Activated T-helper 1 cell treated with anti-CD3 and anti-CD28 coated beads, Interleukin-12 subunit alpha, Interleukin-12 subunit beta, Interleukin-2, Interleukin-4 antibody, amounts not matched to agents 30 ng/mL and 10 ng/mL and 1 ng/mL, durations not matched to agents 14 hours and 24 hours and 36 hours (primary cell): ENCODE results near the gene JPT2. TPM values are rescaled to one million over a fixed set of nuclear protein-coding genes. Genes with fewer than 3 reads are reported as not detected.

Experiments
- DNase-seq: peaks from one replicate; pipeline ENCODE4 v3.0.0; 2021; ENCODE audit warnings: low spot score
- H3K27ac Mint-ChIP-seq: one replicate; pipeline ENCODE4 v1.8.0; 2021; ENCODE audit warnings: mild to moderate bottlenecking, mixed read lengths
- H3K27me3 Mint-ChIP-seq: one replicate; pipeline ENCODE4 v1.8.0; 2022; ENCODE audit warnings: mild to moderate bottlenecking, moderate library complexity, mixed read lengths; ENCODE audit not compliant: insufficient read depth
- H3K36me3 Mint-ChIP-seq: one replicate; pipeline ENCODE4 v1.8.0; 2021; ENCODE audit warnings: low read depth, mixed read lengths
- H3K4me1 Mint-ChIP-seq: one replicate; pipeline ENCODE4 v1.8.0; 2021; ENCODE audit warnings: low read depth, mixed read lengths
- H3K4me3 Mint-ChIP-seq: one replicate; pipeline ENCODE4 v1.8.0; 2021; ENCODE audit warnings: mild to moderate bottlenecking, moderate library complexity, mixed read lengths
- H3K9me3 Mint-ChIP-seq: one replicate; pipeline ENCODE4 v1.8.0; 2021; ENCODE audit warnings: mixed read lengths
- intact Hi-C: fragments of 100-400 bp; cut with micrococcal nuclease; formaldehyde crosslinking; loops from one replicate; pipeline ENCODE4 v1.15.1; 2024
- total RNA-seq: library from RNA; stranded (reverse); gene quantifications from 2 replicates; pipeline ENCODE4 v1.2.3, GENCODE V29; 2022

JPT2 gene, protein sequence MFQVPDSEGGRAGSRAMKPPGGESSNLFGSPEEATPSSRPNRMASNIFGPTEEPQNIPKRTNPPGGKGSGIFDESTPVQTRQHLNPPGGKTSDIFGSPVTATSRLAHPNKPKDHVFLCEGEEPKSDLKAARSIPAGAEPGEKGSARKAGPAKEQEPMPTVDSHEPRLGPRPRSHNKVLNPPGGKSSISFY
- total RNA-seq: 106 and 119 TPM in 2 replicates

GRCh38 chr16:1677942-1678499 is at the start of gene JPT2:
Gene JPT2 (plus strand): TSS chr16:1678279. CDS start chr16:1678313, 34 bp downstream.
- Mint-ChIP-seq H3K27ac (peak within 1 kb of the TSS; percentile 91), H3K9me3 (no peaks in the 10 kb centered on the region), H3K4me1 (peaks cover 32% of the 10 kb centered on the region), H3K27me3 (no peaks in the 10 kb centered on the region), H3K36me3 (peaks cover 21% of the 10 kb centered on the region), H3K4me3 (peak within 1 kb of the TSS; percentile 92)
- DNase-seq: peak; percentile 96
- intact Hi-C loops: loop anchor here (1.0 to 2.0 kb wide), 4 partner anchors 28 to 95 kb away; partner anchors contain the start of genes CRAMP1, IFT140, MAPK8IP3 and MRPS34

DNA sequence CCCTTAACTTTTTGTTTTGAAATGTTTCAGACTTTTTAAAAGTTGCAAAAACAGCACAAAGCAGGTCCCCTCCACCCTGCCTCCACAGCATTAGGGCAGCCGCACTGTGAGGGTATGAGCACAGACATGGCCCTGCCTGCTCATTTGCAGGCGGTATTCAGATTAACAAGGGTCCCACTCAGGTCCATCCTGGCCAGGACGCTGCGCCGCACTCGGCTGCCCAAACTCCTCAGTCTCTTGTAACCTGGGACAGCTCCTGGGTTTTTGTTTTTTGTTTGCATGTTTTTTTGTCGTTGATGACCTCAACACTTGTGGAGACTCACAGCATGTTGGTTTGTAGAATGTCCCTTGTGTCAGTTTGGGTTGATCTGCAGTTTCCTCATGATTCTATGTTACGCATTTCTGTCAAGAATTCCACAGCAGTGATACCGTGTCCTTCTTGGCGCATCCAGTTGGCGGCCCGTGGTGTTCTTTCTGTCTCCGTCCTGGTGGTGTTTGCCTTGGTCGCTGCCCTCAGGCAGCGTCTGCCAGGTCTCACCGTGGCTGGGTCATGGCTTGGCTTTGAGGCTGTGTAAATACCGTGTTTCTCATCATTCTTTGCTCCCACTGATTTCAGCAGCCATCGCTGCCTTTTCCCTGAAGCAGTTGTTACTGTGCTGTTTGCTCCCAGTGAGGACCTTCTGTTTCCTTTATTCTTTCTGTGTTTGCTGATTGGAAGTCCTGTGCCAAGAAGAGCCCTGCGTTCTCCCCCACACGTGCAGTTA is 47.4 kb upstream of the JPT2 start:
- H3K4me3 Mint-ChIP-seq: no peak overlapping the region
- H3K27ac Mint-ChIP-seq: no peak overlapping the region
- no peak for DNase-seq
- intact Hi-C loops: no loop called here
- no peaks in the 10 kb centered on the region for H3K9me3 Mint-ChIP-seq
- H3K36me3 Mint-ChIP-seq: peaks cover 34% of the 10 kb centered on the region
- H3K4me1 Mint-ChIP-seq: peaks cover 4% of the 10 kb centered on the region
- no peaks in the 10 kb centered on the region for H3K27me3 Mint-ChIP-seq

DNA sequence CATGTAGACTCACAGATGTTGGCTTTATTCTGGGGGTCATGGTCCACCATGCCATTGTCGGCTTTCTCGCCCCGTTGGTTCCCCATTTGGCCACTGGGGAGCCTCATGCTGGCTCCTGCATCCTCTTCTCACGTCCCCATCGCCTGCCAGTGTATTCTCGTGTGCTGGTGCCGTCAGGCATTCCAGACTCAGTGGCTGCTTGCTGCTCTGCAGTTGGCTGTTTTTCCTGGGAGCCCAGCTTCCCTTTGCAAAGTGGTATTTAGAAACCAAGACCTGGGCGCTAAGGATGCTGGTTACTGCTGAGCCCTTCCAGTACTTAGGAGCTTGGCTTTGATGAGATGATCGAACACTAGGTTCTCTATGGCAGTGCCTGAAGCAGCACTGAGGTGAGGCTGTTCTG is 46.8 kb upstream of the JPT2 start:
- DNase-seq: no peak
- H3K36me3 Mint-ChIP-seq: peaks cover 36% of the 10 kb centered on the region
- no peak overlapping the region for H3K4me3 Mint-ChIP-seq
- peaks cover 4% of the 10 kb centered on the region for H3K4me1 Mint-ChIP-seq
- intact Hi-C loops: no loop called here
- H3K27ac Mint-ChIP-seq: no peak overlapping the region
- H3K9me3 Mint-ChIP-seq: no peaks in the 10 kb centered on the region
- H3K27me3 Mint-ChIP-seq: no peaks in the 10 kb centered on the region

DNA sequence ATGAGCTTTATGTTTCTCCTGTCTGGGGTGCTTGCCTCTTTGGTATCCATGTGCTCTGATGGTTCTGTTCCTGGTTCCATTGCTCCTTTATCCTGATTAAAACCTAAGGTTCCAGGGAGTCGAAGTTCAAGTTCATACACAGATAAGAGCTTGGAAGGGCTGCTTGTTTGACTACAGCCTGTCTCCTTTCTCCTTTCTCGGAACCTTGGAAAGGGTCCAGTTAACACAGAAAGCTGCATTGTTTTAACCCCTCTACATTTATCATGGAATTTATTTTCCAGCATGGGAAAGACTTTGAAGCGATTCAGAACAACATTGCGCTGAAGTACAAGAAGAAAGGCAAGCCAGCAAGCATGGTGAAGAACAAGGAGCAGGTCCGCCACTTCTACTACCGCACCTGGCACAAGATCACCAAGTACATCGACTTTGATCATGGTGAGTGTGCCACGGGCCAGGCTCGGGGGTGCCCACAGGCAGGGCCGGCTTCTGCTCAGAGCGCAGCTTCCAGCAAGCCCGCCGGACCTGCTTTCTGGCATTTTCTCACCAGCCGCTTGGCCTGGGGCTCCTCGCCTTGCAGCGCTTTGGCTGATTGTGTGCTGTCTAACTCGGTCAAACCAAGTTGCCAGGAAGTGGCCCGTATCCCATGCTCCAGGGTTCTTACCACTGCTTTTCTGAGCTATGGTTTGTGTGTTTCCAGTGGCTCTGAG is 46.0 kb upstream of the JPT2 start:
- Mint-ChIP-seq H3K4me1 (peaks cover 4% of the 10 kb centered on the region), H3K27ac (no peak overlapping the region), H3K27me3 (no peaks in the 10 kb centered on the region), H3K36me3 (peaks cover 35% of the 10 kb centered on the region), H3K9me3 (no peaks in the 10 kb centered on the region), H3K4me3 (no peak overlapping the region)
- no peak for DNase-seq
- intact Hi-C loops: no loop called here

DNA sequence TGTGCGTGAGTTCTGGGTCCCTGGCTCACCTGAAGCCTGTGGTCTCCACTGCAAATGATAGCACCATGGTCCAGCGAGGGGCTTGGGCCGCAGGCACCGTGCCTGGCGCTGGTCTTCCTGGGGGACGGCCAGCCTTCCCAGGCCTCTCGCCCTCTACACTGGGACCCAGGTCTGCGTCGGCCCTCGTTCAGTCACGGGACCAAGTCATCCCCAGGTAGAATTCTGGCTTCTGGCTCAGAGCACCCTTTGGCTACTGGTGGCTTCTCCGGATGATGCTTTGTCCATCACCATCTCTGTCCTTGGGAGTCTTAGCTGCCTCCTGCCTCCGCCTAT is 45.5 kb upstream of the JPT2 start:
- no peaks in the 10 kb centered on the region for H3K9me3 Mint-ChIP-seq
- H3K4me3 Mint-ChIP-seq: no peak overlapping the region
- H3K27ac Mint-ChIP-seq: no peak overlapping the region
- peaks cover 4% of the 10 kb centered on the region for H3K4me1 Mint-ChIP-seq
- no peak for DNase-seq
- H3K27me3 Mint-ChIP-seq: no peaks in the 10 kb centered on the region
- peaks cover 35% of the 10 kb centered on the region for H3K36me3 Mint-ChIP-seq
- intact Hi-C loops: no loop called here

DNA sequence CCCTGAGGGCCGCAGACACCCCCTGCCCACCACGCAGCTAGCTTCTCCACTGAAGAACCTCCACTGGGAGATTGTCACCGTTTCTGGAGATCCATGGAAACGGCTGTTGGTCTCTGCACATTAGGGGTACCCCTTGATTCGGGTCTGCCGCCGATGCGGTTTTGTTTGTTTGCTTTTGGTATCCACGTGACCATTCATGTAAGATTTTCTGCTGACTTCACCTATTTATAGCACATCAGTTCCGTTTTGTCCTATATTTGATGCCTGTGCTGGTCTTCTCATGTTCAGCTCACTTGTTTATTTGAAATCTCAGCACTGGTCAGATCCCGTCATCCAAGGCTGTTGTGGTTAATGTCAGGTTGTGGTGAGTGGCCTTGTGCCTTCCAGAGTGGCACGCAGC is 44.8 kb upstream of the JPT2 start:
- Mint-ChIP-seq H3K4me1 (peaks cover 4% of the 10 kb centered on the region), H3K4me3 (no peak overlapping the region), H3K27ac (no peak overlapping the region), H3K9me3 (no peaks in the 10 kb centered on the region), H3K27me3 (no peaks in the 10 kb centered on the region), H3K36me3 (peaks cover 40% of the 10 kb centered on the region)
- DNase-seq: no peak
- intact Hi-C loops: no loop called here

DNA sequence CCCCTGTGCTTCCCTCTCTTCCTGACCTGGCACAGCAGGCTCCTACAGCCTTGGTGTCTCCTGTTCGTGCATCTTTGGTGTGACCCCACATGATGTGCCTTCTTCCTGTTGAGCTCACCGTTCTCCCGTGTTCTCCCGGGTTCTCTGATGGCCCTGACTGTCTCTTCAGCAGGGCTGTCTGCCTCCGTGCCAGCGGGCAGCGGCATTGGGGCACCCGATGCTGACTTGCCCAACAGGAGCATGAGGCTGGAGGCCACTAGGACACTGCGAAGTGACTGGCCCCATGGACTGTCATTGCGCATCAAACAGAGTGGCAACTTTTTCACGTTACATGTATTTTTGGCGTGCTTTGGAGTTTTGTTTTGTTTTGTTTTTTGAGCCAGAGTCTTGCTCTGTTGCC is 43.5 kb upstream of the JPT2 start:
- Mint-ChIP-seq H3K27me3 (no peaks in the 10 kb centered on the region), H3K4me3 (no peak overlapping the region), H3K4me1 (no peaks in the 10 kb centered on the region), H3K36me3 (peaks cover 41% of the 10 kb centered on the region), H3K9me3 (no peaks in the 10 kb centered on the region), H3K27ac (no peak overlapping the region)
- intact Hi-C loops: no loop called here
- no peak for DNase-seq

- H3K9me3 Mint-ChIP-seq: no peaks in the 10 kb centered on the region
- no peak for DNase-seq
- H3K36me3 Mint-ChIP-seq: peaks cover 44% of the 10 kb centered on the region
- intact Hi-C loops: no loop called here
- no peak overlapping the region for H3K27ac Mint-ChIP-seq
- H3K4me3 Mint-ChIP-seq: no peak overlapping the region
- H3K27me3 Mint-ChIP-seq: no peaks in the 10 kb centered on the region
- no peaks in the 10 kb centered on the region for H3K4me1 Mint-ChIP-seq
These were observed 43.0 kb upstream of the JPT2 start for GRCh38 chr16:1635070-1635469.

DNA sequence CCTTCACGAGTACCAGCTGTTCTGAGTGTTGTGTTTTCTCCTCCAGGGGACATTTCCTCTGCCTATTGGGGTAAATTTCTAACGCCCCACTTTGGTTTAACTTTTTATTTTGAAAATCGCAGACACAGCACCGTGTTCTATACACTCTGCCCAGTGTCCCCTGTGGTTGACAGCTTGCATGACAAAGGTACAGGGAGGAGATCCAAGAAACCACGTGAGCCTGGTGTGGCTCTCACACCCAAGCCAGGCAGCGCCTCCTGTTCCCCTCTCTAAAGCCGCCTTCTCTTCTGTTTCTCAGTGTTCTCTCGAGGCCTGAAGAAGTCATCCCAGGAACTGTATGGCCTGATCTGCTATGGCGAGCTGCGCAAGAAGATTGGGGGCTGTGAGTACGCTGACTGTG is 40.6 kb upstream of the JPT2 start:
- Mint-ChIP-seq H3K27ac (no peak overlapping the region), H3K9me3 (no peaks in the 10 kb centered on the region), H3K27me3 (no peaks in the 10 kb centered on the region), H3K4me1 (no peaks in the 10 kb centered on the region), H3K4me3 (no peak overlapping the region), H3K36me3 (peaks cover 49% of the 10 kb centered on the region)
- DNase-seq: no peak
- intact Hi-C loops: no loop called here

GRCh38 chr16:1638757-1639156 is 39.3 kb upstream of the JPT2 start:
- Mint-ChIP-seq H3K27me3 (no peaks in the 10 kb centered on the region), H3K4me1 (no peaks in the 10 kb centered on the region), H3K9me3 (no peaks in the 10 kb centered on the region), H3K36me3 (peaks cover 48% of the 10 kb centered on the region), H3K4me3 (no peak overlapping the region), H3K27ac (no peak overlapping the region)
- intact Hi-C loops: no loop called here
- DNase-seq: no peak

- Mint-ChIP-seq H3K27ac (no peak overlapping the region), H3K9me3 (no peaks in the 10 kb centered on the region), H3K27me3 (no peaks in the 10 kb centered on the region), H3K4me1 (no peaks in the 10 kb centered on the region), H3K4me3 (no peak overlapping the region), H3K36me3 (peaks cover 47% of the 10 kb centered on the region)
- DNase-seq: no peak
- intact Hi-C loops: no loop called here
These were observed 38.8 kb upstream of the JPT2 start for GRCh38 chr16:1639282-1639681.

GRCh38 chr16:1639860-1640259 is 38.2 kb upstream of the JPT2 start:
- Mint-ChIP-seq H3K27me3 (no peaks in the 10 kb centered on the region), H3K36me3 (peaks cover 47% of the 10 kb centered on the region), H3K4me3 (no peak overlapping the region), H3K27ac (no peak overlapping the region), H3K9me3 (no peaks in the 10 kb centered on the region), H3K4me1 (no peaks in the 10 kb centered on the region)
- intact Hi-C loops: no loop called here
- DNase-seq: no peak
